ENCODE measurements around the gene GRIA1.

GRIA1 gene

DNA sequence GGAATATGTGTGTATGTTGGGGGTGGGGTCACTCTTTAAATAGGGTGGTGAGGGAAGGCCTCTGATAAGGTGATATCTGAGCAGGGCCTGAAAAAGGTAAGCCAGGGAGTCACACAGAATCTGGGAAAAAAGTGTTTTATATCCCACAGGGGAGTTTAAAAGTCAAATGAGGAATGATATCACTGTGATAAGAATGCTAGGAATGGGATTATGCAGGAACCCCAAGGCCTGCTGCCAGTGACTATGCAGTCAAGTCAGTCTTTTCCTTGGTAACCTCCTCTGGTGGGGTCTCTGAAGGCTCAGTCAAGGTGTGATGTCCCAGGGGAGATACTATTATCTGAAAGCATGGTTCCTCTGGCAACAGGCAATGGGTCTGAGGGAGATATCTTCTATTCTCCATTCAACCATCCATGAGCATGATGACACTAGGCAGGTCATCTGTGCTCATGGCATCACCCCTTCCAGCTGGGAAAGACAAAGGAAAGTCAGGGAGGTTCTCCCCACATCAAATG lies 53.5 kb downstream of the GRIA1 start:
- H3K4me3 ChIP-seq (ENCODE audit: low read depth, low read length) = no peak overlapping the region

DNA sequence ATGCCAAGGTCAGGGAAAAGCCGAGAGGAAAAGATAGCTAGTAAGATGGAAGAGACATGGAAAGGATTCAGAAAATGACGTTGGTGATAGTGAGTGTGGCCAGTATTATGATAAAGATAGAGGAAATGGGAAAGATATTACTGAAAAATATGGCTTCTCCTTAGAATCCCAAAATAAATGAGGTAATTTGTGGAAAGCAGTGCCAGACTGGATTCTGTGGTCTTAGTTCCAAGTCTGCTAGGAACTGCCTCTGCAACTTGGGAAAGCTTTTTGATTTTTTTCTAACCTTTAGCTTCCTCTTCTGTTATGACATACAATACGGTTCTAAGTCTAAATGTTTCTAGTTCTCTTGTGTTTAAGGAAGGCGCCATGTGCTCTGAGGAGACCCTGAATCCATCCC lies 54.2 kb downstream of the GRIA1 start:
- no peak overlapping the region for H3K4me3 ChIP-seq (ENCODE audit: low read depth, low read length)

DNA sequence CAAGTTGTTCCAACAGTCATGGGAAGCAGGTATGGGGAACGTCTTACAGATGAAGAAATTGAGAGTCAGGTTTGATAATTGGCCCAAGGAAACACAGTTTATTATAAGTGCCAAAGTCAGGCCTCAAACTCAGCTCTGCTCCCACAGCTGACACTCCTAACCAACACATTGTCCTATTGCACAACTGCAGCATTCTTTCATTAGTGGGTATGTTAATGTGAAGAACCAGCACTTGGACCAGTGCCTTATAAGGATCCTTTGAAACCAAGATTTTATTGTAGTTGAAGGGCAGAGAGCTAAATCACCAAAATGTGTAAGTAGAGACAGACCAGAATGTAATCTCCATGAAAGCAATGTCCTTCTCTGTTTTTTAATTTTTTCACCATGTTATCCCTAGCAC lies 56.1 kb downstream of the GRIA1 start:
- no peak overlapping the region for H3K4me3 ChIP-seq (ENCODE audit: low read depth, low read length)

DNA sequence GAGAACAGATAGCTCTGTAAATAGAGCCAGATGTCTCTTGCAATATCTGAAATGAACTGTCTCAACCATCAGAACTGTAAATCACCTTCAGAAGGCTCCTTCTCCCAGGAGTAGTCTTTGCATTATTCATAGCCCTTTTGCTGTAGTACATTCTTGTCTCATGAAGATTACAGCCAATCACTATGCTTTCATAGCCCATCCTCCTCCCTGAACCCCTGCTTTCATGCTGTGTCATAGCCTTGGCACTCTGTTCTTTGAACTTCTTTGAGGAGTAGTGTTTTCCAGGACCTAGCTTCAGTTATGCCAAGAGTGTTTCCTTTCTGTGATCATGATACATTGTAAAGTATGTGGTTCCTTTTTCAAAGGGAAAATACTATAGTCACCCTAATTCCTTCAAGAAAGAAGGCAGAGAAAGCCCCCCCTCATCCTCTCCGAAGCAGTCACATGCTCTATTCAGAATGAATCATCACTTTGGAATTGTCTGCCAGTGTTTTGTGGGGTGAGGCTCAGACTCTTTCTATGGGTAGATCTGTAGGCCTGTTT lies 61.1 kb downstream of the GRIA1 start:
- no peak overlapping the region for H3K4me3 ChIP-seq (ENCODE audit: low read depth, low read length)

DNA sequence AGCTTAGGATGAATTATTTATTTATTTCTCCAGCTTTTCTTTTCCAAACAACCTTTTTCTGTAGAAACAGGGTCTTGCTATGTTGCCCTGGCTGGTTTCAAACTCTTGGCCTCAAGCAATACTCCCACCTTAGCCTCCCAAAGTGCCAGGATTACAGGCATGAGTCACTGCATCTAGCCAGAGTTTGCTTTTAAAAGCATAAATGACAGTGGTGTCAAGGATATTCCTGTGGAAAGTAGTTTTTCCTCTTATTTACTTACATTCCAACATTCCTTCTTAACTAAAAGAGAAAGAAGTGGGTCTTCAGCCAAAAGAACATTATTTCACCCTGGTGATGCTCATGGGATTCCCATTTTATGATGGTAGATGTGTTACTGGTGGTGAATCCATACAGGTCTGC lies 62.4 kb downstream of the GRIA1 start:
- no peak overlapping the region for H3K4me3 ChIP-seq (ENCODE audit: low read depth, low read length)

DNA sequence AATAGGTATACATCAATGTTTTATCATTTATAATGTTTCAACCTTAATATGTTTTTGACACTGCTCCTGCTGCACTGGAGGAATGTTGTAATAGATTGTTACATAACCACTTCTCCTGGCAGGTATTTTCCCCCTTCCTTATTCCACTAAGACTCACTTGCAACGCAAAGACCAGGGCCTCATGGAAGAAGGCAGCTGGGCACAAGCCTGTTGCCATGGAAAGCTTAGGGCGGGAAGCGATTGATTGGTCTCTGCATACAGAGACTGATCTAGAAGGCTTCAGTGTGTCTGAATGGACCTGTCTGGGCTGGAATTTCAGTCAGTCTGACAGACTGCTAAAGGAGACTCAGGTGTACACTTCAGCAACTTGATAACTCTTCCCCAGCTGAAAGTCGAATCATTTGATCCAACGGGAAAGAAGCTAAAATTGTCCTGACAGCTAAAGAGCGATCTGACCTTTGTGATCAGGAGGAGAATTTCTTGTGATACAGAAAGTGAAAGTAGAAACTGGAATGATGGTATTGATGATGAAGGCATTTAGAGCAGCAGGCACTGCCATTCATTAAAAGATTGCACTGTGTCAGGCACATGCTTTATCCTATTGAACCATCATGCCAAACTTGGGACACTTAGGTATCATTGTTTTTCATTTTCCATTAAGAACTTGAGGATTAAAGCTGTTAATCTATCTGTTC lies 65.1 kb downstream of the GRIA1 start:
- H3K4me3 ChIP-seq (ENCODE audit: low read depth, low read length) = no peak overlapping the region

DNA sequence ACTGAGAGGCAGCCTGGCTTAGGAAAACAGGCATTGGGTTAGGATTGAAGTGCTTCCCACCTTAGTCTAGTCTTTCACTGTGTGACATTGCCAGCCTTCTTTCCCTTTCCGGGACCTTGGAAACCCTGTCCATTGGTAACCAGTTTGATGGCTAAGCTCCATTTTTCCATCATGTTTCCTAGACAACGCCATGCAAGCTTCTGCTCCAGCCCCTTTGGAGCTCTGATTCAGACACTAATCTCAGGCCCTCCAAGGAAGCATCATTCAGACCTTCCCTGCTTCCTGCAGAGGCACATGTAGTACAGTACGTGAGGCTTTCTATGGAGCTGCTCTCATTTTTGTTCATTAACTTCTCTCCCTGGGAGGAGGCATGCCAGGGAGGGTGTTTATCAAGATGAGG lies 68.5 kb downstream of the GRIA1 start:
- H3K4me3 ChIP-seq (ENCODE audit: low read depth, low read length) = no peak overlapping the region

DNA sequence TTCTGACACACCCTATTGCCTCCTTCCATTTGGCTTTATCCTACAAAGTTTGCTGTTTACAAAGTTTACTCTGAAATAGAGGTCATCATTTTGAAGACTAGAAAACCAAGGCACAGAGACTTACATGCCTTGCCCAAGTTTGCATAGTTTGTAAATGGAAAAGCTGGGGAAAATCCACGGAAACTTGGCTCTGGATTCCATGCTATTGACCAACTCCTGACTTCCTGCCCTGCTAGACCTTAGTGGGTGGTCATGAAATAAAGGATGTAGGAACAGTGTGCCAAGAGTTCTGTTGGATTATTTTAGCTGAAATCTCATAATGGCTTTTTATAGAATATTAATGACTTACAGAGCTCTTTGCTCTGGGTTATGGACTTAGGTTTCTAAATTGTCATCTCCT lies 69.5 kb downstream of the GRIA1 start:
- no peak overlapping the region for H3K4me3 ChIP-seq (ENCODE audit: low read depth, low read length)

DNA sequence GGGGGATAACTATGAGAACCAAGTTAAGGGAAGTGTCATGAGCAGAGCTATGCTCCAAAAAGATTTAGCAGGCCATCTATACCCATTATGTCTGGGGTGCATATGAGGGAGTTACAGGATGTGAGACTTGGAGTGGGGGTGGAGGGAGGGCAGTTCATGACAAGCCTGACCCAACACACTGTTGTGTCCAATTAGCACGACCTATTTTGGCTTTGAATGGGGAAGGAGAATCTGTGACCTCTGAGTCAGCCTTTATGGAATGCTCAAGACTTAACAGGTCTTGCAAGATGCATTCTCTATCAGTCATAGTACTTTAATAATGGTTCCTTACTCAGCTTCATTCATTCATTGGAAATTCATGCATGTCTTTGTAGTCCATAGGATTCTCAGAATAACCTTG lies 71.7 kb downstream of the GRIA1 start:
- H3K4me3 ChIP-seq (ENCODE audit: low read depth, low read length) = no peak overlapping the region

DNA sequence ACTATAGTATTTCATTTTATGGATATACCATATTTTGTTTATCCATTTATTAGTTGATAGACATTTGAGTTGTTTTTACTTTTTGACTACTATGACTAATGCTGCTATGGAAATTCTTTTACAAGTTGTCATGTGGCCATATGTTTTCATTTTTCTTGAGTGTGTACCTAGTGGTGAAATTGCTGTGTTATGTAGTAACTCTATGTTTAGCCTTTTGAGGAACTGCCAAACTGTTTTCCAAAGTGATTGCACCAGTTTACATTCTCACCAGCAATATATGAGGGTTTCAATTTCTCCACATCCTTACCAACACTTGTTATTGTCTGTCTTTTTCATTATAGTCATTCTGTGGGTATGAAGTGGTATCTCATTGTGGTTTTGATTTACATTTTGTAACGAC lies 75.4 kb downstream of the GRIA1 start:
- no peak overlapping the region for H3K4me3 ChIP-seq (ENCODE audit: low read depth, low read length)

DNA sequence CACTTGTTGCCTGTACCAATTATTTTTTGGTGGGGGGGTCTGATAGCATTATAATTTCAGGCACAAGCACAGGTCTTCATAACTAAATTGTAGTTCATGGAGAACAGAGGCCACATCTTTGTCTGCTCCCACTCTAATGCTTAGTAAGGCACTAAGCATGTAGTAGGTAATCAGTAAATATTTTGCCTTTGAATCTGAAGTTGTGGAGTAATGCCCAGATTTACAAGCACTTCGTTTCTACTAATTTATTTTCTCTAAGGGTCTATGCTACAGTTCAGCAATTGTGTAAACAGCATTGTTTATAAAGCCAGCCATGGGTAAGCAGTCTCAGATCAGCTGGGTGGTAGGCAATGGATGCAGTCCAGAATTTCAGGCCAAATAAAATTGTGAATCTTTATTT lies 78.6 kb downstream of the GRIA1 start:
- H3K4me3 ChIP-seq (ENCODE audit: low read depth, low read length) = no peak overlapping the region

DNA sequence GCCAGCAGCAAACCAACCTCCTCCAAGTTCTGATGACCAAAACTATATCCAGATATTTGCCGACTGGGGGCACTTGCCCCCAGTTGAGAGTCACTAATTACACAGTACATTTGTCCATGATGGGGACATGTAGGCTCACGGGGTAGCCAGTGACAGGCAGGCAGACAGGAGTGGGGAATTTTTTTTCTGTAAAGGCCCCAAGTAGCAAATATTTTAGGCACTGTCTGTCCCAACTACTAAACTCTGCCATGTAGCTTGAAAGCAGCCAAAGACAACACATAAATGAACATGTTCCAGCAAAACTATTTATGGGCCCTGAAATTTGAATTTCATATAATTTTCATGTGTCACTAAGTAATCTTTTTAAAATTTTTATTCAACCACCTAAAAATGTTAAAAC lies 80.7 kb downstream of the GRIA1 start:
- no peak overlapping the region for H3K4me3 ChIP-seq (ENCODE audit: low read depth, low read length)

DNA sequence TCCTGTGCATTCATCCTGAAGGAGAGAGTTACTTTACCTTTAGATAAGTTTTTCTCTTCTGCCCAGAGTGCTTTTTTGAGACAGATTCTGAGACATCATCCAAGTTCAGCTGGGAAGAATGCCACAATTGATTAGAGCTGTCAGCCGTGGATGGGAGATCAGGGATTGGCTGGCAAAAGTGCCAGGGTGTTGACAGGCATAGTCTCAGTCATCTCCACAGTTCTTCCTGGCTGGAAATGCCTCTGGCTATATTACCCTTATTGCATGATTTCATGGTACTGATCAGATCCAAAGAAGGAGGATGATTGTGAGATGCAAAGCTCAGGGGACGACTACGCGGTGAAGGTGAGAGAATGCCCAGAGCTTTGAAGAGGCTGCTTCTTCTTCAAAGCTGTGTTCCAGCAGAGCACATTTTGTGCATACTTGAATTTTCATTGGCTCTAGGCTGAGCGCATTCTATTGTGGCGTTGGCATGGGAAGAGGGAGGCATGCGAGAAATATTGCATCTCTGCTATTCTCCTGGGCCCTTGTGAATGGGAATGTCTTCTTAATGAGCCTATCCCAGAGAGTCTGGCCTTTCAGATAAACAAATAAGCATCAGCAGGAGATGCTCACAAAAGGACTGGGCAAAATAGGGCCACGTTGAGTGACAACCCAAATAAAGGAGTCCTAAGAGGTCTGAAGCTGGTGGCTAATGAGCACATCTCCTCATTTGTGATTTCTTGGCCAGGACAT lies 82.1 kb downstream of the GRIA1 start:
- H3K4me3 ChIP-seq (ENCODE audit: low read depth, low read length) = no peak overlapping the region

DNA sequence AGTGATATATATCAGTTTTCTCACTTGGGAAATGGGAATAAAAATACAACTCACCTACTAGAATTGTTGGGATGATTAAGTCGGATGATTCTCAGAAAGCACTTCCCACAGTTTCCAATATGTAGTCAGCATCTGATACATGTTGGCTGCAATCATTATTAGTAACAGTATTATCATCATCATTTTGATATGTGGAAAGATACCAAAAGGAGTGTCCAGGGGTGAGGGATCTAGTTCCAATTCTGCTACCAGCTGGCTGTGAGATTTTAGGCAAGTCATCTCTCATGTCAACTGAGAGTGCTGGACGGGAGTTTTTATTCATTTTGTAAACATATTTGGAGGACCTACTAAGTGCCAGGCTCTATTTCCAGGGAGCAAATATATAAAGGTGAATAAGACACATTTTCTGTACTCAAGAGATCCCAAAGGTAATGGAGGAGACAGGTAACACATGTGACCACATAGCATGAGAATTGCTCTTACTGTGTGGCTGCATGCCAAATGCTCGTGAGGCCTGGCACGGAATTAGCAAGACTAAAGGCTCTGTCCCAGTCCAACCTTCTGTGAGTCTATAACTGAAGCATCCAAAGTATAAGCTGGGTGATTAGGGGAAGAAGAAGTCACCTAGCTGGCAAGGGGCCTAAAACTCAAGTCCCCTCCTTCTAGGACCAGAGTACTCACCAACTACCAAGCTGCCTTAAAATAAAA lies 83.0 kb downstream of the GRIA1 start:
- H3K4me3 ChIP-seq (ENCODE audit: low read depth, low read length) = no peak overlapping the region

DNA sequence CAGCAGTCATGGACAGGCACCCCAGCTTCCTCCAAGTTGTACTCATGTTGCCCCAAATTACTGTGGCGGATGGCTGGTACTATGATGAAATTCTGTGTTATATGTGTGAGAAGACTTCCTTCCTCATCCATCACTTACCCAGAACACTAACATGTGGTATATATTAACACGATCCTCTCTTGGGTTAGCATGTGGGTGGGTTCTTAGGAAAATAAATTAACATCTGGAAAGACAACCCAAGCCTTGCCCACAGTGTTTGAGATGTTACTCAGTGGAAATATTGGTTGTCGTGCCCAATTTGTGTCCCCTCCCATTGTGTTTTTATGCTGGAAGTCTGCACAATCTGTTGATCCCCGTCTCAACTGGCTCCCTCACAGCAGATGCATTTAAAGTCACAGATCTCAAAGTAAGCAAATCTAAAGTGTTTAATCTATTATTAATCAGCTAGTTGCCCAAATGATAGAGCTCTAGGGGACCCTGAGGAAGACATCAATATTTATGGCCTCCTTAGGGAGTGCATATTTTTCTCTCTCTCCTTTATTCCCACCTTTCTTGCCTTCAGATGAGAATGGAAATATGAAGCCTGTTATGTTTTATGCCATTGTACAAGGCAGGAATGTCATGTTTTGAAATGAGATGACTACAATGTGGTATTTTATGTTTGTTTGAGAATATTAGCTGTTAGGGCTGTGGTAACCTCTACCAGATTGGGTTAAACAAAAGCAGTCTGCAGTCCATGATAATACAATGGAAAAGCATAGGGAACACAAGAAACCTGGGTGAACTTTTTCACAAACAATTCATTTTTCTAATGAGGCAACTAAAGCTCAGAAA lies 93.9 kb downstream of the GRIA1 start:
- no peak overlapping the region for H3K4me3 ChIP-seq (ENCODE audit: low read depth, low read length)

DNA sequence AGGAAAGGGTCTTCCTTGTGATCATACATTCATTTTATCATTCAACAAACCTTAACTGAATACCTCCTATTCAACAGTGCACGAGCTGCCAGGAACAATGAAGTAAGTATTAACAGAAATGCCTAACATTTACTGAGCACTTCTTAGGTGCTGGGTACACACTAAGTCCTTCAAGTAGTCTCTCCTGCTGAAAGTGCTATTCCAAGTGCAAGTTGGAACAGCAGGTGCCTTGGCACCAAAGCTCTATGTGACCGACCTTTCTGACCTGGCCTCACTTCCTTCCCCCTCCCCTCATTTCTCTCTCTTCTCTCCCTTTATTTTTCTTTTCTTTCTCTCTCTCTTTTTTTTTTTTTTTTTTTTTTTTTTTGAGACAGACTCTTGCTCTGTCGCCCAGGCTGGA lies 94.5 kb downstream of the GRIA1 start:
- H3K4me3 ChIP-seq (ENCODE audit: low read depth, low read length) = no peak overlapping the region

DNA sequence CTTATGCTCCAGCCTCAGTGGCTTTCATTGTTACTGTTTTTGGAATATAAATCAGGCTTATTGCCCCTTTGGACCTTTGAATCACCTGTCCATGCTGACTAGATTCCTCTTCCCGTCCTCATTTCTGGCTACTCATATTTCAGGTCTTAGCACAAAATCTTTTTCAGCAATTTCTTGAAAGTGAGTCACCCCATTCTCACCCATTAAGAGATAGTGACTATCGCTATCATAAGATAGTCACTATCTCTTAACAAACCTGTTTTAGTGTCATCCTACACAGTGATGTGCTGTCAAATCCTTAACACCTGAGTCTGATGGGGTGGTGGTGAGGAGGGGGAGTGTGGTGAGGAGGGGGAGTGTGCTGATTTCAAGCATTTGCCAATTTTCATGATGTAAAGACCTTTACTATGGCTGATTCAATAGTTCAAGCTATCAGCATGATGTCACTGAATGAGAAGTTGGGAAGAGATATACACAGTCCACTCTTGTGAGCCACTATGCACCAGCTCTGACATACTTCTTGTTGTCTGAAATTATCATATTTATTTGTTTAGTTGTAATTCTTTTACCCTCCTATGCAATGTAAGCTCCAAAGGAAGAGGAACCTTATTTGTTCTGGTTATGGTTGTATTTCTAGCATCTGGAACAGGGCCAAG lies 95.3 kb downstream of the GRIA1 start:
- H3K4me3 ChIP-seq (ENCODE audit: low read depth, low read length) = no peak overlapping the region

DNA sequence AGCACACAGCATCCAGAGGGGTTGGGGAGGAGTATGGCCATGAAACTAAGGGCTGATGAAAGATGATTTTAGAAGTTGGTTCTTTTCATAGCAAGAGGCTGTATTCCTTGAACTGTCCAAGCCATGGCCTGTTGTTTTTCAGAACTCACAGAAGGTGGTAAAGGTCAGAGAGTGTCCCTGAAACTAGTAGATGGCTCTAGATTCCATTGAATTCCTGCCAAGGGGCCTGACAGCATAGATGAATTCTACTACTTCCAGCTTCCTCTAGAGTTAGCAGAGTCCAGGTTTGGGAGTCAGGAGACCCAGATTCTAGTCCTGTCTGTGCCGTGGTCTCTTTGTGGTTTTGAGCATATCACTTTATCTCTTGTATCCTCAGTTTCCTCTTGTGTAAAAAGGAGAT lies 101.6 kb downstream of the GRIA1 start:
- H3K4me3 ChIP-seq (ENCODE audit: low read depth, low read length) = no peak overlapping the region

DNA sequence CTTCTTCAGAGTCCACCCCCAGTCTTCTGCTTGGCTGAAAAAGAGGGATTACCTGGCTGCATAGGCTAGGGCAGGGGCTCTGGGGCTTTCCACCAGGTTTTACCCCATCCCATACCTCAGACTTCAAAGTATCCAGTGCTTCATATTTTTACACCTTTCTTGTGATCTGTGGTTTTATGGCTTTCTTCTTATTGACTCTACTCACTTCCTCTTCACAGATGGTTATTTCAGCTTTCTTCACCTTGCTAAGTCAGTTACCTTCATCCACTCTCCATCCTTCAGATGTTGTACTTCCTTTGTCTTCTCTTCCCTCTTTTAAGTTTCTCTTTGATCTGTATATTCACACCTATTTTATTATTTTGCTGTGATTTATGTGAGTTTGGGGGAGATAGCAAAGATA lies 104.3 kb downstream of the GRIA1 start:
- no peak overlapping the region for H3K4me3 ChIP-seq (ENCODE audit: low read depth, low read length)

DNA sequence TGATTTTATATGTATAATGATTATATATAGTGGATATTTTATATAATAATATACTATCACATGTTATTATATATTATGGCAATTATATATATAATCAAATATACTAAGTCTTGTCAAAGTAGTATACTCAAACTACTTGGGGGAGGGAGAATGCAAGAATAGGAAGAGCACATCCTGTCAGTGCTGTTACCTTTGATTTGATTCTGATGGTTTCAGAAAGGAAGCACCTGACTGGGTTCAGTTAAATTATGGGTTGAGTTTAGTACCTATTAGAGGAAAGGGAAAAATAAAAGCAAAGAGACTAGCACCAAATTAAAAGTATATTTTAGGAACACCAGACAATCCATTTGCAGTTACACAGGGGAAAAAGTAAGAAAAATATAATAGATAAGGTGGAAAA lies 107.6 kb downstream of the GRIA1 start:
- no peak overlapping the region for H3K4me3 ChIP-seq (ENCODE audit: low read depth, low read length)
